Keratinocyte (primary cell): ENCODE results near the gene PTCH2. TPM values are rescaled to one million over a fixed set of nuclear protein-coding genes. Genes with fewer than 3 reads are reported as not detected.

ENCODE experiments used
- DNase-seq: peaks from one replicate; pipeline ENCODE4 v3.0.0-alpha.2; 2011; ENCODE audit warnings: low read depth, missing footprints, low spot score
- FAIRE-seq: peaks from 2 replicates; lab custom pipeline; 2011; peaks lifted over from hg19 to GRCh38; lab: Jason Lieb, UNC
- H2AFZ ChIP-seq: 2 replicates; pipeline ENCODE4 v1.6.0; 2012; ENCODE audit warnings: low read length, control low read depth, inconsistent platforms; ENCODE audit not compliant: control insufficient read depth
- H3K27ac ChIP-seq: 2 replicates; pipeline ENCODE4 v1.5.1; 2011; ENCODE audit warnings: low read length; ENCODE audit not compliant: control insufficient read depth, insufficient read depth
- H3K27me3 ChIP-seq: 3 replicates; pipeline ENCODE4 v1.6.0; 2011; ENCODE audit warnings: low read length; ENCODE audit not compliant: control insufficient read depth, insufficient read depth; ENCODE audit errors: extremely low read depth
- H3K36me3 ChIP-seq, 2 experiments: 2 replicates in 1 of 2; 3 replicates in 1 of 2; pipeline ENCODE4 v1.5.1; 2011; ENCODE audit warnings: low read length in 2 of 2, mild to moderate bottlenecking in 1 of 2; ENCODE audit not compliant: control insufficient read depth in 2 of 2, insufficient read depth in 2 of 2; ENCODE audit errors: extremely low read depth in 1 of 2
- H3K4me1 ChIP-seq: 3 replicates; pipeline ENCODE4 v1.5.1; 2011; ENCODE audit warnings: low read length; ENCODE audit not compliant: control insufficient read depth, insufficient read depth; ENCODE audit errors: extremely low read depth
- H3K4me2 ChIP-seq: 3 replicates; pipeline ENCODE4 v1.6.0; 2011; ENCODE audit warnings: low read depth, low read length; ENCODE audit not compliant: control insufficient read depth, insufficient read depth; ENCODE audit errors: extremely low read depth
- H3K4me3 ChIP-seq, 3 experiments: fragments of 200-600 bp in 1 of 3; sonication (generic) in 1 of 3; 2 replicates in 2 of 3; 3 replicates in 1 of 3; pipeline ENCODE4 v1.5.1; 2011 to 2016; ENCODE audit warnings: low read length in 3 of 3, mild to moderate bottlenecking in 3 of 3, control low read depth in 2 of 3, inconsistent platforms in 1 of 3, low read depth in 1 of 3, mixed read lengths in 1 of 3, mixed run types in 1 of 3, moderate library complexity in 1 of 3; ENCODE audit not compliant: control insufficient read depth in 2 of 3, insufficient read depth in 2 of 3; ENCODE audit errors: extremely low read depth in 1 of 3
- H3K79me2 ChIP-seq: 2 replicates; pipeline ENCODE4 v1.6.0; 2012; ENCODE audit warnings: low read length; ENCODE audit not compliant: control insufficient read depth, insufficient read depth
- H3K9ac ChIP-seq: 3 replicates; pipeline ENCODE4 v1.6.0; 2011; ENCODE audit warnings: low read length; ENCODE audit not compliant: control insufficient read depth, insufficient read depth; ENCODE audit errors: extremely low read depth
- H3K9me1 ChIP-seq: 3 replicates; pipeline ENCODE4 v1.6.0; 2011; ENCODE audit warnings: low read length; ENCODE audit not compliant: control insufficient read depth, insufficient read depth; ENCODE audit errors: extremely low read depth
- H3K9me3 ChIP-seq: 2 replicates; pipeline ENCODE4 v1.5.1; 2012; ENCODE audit warnings: low read depth, low read length; ENCODE audit not compliant: control insufficient read depth
- H4K20me1 ChIP-seq: 3 replicates; pipeline ENCODE4 v1.6.0; 2011; ENCODE audit warnings: low read length; ENCODE audit not compliant: control insufficient read depth, insufficient read depth; ENCODE audit errors: extremely low read depth
- EZH2 ChIP-seq: IDR thresholded peaks from one replicate; pipeline ENCODE4 v1.6.1; 2012; ENCODE audit warnings: inconsistent platforms, mild to moderate bottlenecking, low read length, moderate library complexity
- dilution Hi-C: fragments of 300-500 bp; cut with MboI; formaldehyde crosslinking; loops from one replicate; pipeline ENCODE4 v1.7.0; 2020; ENCODE audit warnings: low sequenced_read_pairs; ENCODE audit not compliant: extremely low pct_ligation_motif_present
- polyA plus RNA-seq, 5 experiments: library from polyadenylated mRNA; depleted of rRNA in 3 of 5; stranded (reverse) in 3 of 5; stranded (forward) in 1 of 5; unstranded in 1 of 5; fragments of >200 nt; gene quantifications; 1 replicate in 1 of 5; 2 replicates in 3 of 5; 3 replicates in 1 of 5; pipeline versions ENCODE4 v1.2.1 to v1.2.3, GENCODE V29; 2011 to 2012; ENCODE audit warnings: missing spikeins in 2 of 5, low read depth in 1 of 5, low replicate concordance in 1 of 5
- TF ChIP-seq, protein P1 (sequence below), 3 experiments: IDR thresholded peaks in 1 of 3; conservative IDR thresholded peaks in 1 of 3; optimal IDR thresholded peaks in 1 of 3; 2 replicates in 2 of 3; 3 replicates in 1 of 3; pipeline versions ENCODE3 to v1.5.1; 2011; ENCODE audit warnings: low read length in 3 of 3, mild to moderate bottlenecking in 3 of 3, moderate library complexity in 2 of 3, control low read depth in 1 of 3, inconsistent platforms in 1 of 3; ENCODE audit not compliant: insufficient read depth in 2 of 3; ENCODE audit errors: extremely low read depth in 1 of 3

The PTCH2 gene
- polyA plus RNA-seq, 1 donor (not counting 4 experiments of a cell fraction or from before 2014, with no cell fraction given) = 0.01 TPM

DNA sequence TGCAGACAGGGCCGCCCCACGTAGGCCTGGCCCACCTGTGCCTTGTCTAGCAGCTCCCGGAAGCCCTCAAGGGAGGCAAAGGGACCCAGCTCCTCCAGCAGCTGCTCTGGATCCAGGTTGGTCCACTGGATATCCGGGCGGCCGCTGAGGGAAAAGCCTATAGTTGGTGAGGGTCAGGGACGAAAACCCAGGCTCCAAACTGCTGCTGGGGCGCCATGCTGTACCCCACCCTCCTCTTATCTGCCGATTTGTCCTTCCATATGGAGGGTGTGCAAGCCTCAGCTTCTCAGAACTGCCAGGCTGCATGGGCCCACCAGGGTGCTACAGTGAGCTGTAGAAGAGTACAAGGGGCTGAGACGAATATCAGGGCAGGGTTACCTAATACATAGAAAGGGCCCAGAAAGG, 12.2 kb downstream of the PTCH2 start:
- no peak for DNase-seq
- Histone ChIP-seq H2AFZ (no peak overlapping the region), H3K79me2 (no peaks in the 10 kb centered on the region), H3K27ac (no peak overlapping the region), H4K20me1 (no peaks in the 10 kb centered on the region), H3K4me1 (no peaks in the 10 kb centered on the region), H3K27me3 (peaks cover 3% of the 10 kb centered on the region), H3K9me1 (no peaks in the 10 kb centered on the region), H3K4me2 (no peak overlapping the region), H3K36me3 (no peaks in the 10 kb centered on the region), H3K9ac (no peak overlapping the region), H3K4me3 (no peak overlapping the region), H3K9me3 (no peaks in the 10 kb centered on the region)
- dilution Hi-C loops = no loop called here
- FAIRE-seq = no peak
- TF ChIP-seq, protein P1, sequence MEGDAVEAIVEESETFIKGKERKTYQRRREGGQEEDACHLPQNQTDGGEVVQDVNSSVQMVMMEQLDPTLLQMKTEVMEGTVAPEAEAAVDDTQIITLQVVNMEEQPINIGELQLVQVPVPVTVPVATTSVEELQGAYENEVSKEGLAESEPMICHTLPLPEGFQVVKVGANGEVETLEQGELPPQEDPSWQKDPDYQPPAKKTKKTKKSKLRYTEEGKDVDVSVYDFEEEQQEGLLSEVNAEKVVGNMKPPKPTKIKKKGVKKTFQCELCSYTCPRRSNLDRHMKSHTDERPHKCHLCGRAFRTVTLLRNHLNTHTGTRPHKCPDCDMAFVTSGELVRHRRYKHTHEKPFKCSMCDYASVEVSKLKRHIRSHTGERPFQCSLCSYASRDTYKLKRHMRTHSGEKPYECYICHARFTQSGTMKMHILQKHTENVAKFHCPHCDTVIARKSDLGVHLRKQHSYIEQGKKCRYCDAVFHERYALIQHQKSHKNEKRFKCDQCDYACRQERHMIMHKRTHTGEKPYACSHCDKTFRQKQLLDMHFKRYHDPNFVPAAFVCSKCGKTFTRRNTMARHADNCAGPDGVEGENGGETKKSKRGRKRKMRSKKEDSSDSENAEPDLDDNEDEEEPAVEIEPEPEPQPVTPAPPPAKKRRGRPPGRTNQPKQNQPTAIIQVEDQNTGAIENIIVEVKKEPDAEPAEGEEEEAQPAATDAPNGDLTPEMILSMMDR (optimal IDR thresholded peaks at IDR 0.05 in 1 of 3, IDR thresholded peaks at IDR 0.05 in 1 of 3, conservative IDR thresholded peaks at IDR 0.05 in 1 of 3; ENCODE audit: extremely low read depth in 1 of 3, insufficient read depth in 2 of 3, low read length in 3 of 3) = no peak
- no peak for TF ChIP-seq EZH2

DNA sequence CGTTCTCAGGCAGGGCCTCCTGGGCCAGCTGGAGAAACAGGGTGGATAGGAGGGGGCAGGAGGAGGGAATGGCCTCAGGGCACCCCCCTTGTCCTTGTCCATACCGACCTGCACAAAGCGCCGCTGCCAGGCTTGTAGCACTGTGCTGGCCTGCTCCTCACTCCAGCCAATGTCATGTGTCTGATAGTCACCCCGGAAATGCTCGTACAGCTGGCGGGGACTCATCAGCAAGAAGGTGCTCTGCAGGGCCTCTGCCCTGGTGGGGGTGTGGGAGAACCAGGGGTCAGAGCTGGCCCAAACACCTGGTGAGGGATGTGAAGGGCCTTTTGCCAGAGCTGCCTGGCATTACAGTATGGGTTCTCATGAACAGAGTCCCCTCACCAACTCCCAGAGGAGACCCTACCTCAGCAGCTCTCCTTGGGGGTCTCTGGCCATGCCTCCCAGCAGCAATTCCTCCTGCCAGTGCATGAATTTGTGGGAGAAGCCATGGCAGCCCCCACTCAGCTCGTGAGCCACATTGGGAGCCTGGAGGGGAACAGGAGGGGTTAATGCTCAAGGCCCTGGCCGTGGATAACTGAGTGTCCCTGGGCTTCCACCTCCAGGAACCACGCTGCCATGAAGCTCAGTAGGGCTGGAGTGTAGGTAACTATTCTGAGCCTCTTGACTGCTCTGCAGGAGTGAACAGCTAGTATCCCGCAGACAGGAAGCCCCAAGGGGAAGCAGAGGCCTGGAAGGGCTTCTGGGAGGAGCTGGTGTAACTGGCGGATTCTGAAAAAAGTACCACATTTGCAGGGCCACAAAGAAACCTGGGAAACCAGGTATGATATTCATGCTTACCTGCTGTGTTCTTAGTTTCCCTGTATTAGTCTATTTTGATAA, 13.3 kb downstream of the PTCH2 start:
- dilution Hi-C loops = no loop called here
- FAIRE-seq = no peak
- DNase-seq = no peak
- Histone ChIP-seq H3K9ac (no peak overlapping the region), H3K36me3 (no peaks in the 10 kb centered on the region), H3K4me3 (no peak overlapping the region), H3K9me3 (no peaks in the 10 kb centered on the region), H3K79me2 (no peaks in the 10 kb centered on the region), H3K4me1 (no peaks in the 10 kb centered on the region), H3K4me2 (no peak overlapping the region), H3K27ac (no peak overlapping the region), H4K20me1 (no peaks in the 10 kb centered on the region), H2AFZ (no peak overlapping the region), H3K27me3 (peaks cover 3% of the 10 kb centered on the region), H3K9me1 (no peaks in the 10 kb centered on the region)
- TF ChIP-seq, protein P1 (optimal IDR thresholded peaks at IDR 0.05 in 1 of 3, IDR thresholded peaks at IDR 0.05 in 1 of 3, conservative IDR thresholded peaks at IDR 0.05 in 1 of 3; ENCODE audit: extremely low read depth in 1 of 3, insufficient read depth in 2 of 3, low read length in 3 of 3) = no peak
- TF ChIP-seq EZH2 = no peak
